ENCODE data around the gene SLC24A3. TPM values are rescaled to one million over a fixed set of nuclear protein-coding genes. Genes with fewer than 3 reads are reported as not detected.

SLC24A3 gene
- total RNA-seq, 1 experiment from 2014 or later, result 0.34 TPM

DNA sequence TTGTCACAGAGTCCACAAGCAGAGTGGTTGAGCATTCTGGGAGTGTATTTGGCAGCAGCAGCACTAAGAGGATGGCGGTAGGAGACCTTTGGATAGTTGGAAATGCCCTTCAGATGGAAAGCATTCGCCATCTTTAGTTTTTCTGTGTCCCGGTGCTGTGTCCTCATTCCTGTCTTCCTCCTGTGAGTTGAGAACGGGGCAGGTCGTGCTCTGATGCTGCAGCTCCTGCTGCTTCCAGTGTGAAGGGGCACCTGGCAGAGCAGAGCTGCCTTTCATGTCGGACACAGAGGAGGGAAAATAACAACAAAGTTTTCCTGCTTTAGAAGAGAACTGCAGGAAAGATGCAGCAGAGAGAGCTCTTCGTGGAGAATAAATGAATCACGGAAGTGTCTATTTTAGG lies 194.8 kb downstream of the SLC24A3 start:
- Histone ChIP-seq H3K27me3 (no peaks in the 10 kb centered on the region), H3K4me1 (no peaks in the 10 kb centered on the region), H3K9me3 (replicated peaks) (no peaks in the 10 kb centered on the region), H3K4me3 (no peak overlapping the region), H3K27ac (no peak overlapping the region), H3K36me3 (no peaks in the 10 kb centered on the region)
- DNase-seq, result no peak

DNA sequence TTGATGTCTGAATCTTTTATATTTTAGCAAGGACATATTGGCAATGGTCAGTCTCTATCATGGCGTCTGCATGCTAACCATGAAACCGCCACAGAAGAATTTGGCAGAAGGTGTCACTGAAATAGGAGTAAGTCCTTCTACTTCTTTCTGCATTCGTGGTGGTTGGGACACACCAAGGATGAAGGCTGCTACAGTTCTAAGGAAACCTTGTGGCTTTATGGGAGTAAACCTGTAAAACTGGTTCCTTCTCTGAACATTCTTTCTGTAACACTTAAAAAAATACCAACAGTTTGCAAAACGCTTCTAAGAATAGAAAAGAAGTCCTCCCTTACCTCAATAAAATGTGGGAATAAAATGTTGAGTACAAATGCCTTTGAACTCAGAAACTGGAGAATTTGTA lies 195.3 kb downstream of the SLC24A3 start:
- no peak overlapping the region for H3K27ac ChIP-seq
- no peak overlapping the region for H3K4me3 ChIP-seq
- H3K36me3 ChIP-seq, result no peaks in the 10 kb centered on the region
- no peaks in the 10 kb centered on the region for H3K4me1 ChIP-seq
- H3K9me3 ChIP-seq (replicated peaks), result no peaks in the 10 kb centered on the region
- H3K27me3 ChIP-seq, result no peaks in the 10 kb centered on the region
- no peak for DNase-seq

DNA sequence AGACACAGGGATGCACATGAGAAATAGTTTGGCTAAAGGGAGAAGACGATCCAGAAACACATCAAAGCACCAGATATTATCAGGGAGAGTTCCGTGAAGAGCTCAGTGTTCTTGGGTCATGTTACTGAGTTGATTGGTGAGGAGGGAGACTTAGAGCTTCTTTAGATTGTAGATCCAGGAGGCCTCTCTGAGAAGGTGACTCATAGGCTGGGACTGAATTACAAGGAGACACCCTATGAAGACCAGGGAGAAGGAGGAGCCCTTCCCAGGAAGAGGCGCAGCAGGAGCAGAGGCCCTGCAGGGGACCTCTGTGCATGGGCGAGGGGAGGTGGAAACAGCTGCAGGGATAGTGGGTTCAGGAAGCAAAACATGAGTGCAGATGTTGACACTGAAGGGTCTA lies 196.5 kb downstream of the SLC24A3 start:
- H3K4me1 ChIP-seq, result no peaks in the 10 kb centered on the region
- no peak overlapping the region for H3K4me3 ChIP-seq
- no peak for DNase-seq
- H3K27ac ChIP-seq, result no peak overlapping the region
- no peaks in the 10 kb centered on the region for H3K27me3 ChIP-seq
- H3K9me3 ChIP-seq (replicated peaks), result no peaks in the 10 kb centered on the region
- no peaks in the 10 kb centered on the region for H3K36me3 ChIP-seq

DNA sequence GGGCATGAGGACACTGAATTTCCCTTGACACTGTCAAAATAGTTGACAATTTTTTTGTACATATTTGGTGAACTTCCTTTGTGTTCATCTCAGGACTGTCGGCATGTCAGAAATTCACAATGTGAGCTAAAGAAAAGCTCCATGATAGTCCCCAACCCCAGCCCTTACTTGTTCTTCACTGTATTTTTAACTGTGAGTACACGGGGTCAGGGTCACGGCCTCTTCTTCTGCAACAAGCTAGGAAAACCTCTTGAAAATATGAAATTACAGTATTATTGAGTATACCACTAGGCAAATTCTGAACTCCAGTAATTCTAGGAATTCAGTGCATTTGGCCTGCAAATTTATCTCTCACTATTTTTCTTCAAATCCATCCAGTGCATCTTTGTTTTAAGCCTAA lies 199.4 kb downstream of the SLC24A3 start:
- H3K36me3 ChIP-seq, result no peaks in the 10 kb centered on the region
- H3K9me3 ChIP-seq (replicated peaks), result no peaks in the 10 kb centered on the region
- no peak for DNase-seq
- H3K4me1 ChIP-seq, result no peaks in the 10 kb centered on the region
- H3K27me3 ChIP-seq, result no peaks in the 10 kb centered on the region
- H3K27ac ChIP-seq, result no peak overlapping the region
- H3K4me3 ChIP-seq, result no peak overlapping the region

DNA sequence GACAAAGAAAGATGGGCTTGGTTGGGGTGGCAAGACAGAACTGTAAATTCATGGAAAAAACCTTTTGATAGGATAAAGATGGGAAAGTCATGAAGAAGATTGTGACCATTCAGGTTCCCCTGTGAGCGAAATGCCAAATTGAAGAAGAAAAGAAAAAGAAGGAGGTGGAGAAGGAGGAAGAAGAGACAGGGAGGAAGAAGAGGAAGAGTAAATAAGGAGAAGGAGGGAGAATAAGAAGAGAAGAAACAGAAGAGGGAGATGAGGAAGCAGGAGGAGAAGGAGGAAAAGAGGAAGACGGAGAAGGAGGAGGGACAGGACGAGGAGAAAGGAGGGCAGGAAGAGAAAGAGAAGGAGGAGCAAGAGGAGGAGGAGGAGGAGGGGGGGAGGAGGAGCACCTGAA lies 199.8 kb downstream of the SLC24A3 start:
- Histone ChIP-seq H3K9me3 (replicated peaks) (no peaks in the 10 kb centered on the region), H3K27ac (no peak overlapping the region), H3K4me3 (no peak overlapping the region), H3K36me3 (no peaks in the 10 kb centered on the region), H3K4me1 (no peaks in the 10 kb centered on the region), H3K27me3 (no peaks in the 10 kb centered on the region)
- no peak for DNase-seq

DNA sequence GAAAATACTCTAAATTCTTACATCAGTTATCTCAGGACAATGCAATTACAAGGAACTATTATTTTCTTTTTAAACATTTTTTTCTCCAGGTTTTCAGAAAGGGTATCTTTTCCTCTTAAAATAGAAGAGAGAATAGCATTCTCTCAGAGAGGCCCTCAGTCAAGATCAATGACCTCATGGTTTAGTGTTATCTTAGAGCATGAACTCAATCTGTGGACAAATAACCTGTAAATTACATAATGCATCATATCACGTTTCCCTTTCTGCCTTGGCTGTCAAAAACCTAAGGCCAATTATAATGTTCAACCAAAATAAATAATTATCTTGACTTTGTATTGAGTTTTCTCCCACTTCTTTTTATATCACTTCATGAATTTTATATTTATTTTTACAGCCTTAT lies 202.2 kb downstream of the SLC24A3 start:
- no peak for DNase-seq
- no peaks in the 10 kb centered on the region for H3K27me3 ChIP-seq
- H3K4me1 ChIP-seq, result no peaks in the 10 kb centered on the region
- no peaks in the 10 kb centered on the region for H3K36me3 ChIP-seq
- no peak overlapping the region for H3K27ac ChIP-seq
- no peak overlapping the region for H3K4me3 ChIP-seq
- no peaks in the 10 kb centered on the region for H3K9me3 ChIP-seq (replicated peaks)

DNA sequence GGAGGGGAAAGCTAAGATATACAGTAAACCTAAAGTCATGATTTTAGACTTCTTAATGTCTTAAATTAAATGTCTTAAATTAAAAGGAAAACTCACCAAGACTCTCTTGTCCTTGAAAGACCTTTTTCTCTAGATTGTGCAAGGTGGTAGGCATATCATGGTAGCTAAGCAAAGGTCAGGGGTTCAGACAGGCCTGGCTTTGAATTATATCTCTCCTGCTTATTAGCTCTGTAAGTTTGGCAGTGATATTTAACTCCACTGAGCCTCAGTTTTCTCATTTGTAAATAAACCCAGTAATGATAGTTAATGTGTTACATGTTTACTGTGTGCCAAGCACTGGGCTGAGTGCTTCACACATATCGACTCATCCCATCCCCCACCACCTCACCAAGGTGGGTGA lies 203.3 kb downstream of the SLC24A3 start:
- no peak for DNase-seq
- Histone ChIP-seq H3K4me1 (no peaks in the 10 kb centered on the region), H3K9me3 (replicated peaks) (no peaks in the 10 kb centered on the region), H3K36me3 (no peaks in the 10 kb centered on the region), H3K4me3 (no peak overlapping the region), H3K27ac (no peak overlapping the region), H3K27me3 (no peaks in the 10 kb centered on the region)

DNA sequence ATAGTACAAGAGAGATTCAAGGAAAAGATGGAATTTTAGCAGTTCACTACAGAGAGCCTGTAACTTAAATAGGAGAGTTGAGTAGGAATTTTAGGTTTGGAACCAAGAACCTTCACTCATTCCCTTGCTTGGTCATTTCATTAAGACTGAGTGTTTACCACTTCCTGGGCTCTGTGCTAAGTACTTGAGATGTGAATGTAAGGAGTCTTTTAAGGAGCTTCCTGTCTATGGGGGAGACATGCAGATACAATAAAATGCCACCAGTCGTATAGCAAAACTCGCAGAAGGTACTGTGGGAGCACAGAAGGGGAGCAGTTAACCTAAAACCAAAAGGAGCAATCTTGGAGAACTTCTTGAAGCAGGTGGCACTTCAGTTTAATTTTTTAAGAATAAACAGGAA lies 204.2 kb downstream of the SLC24A3 start:
- no peaks in the 10 kb centered on the region for H3K9me3 ChIP-seq (replicated peaks)
- no peak for DNase-seq
- no peaks in the 10 kb centered on the region for H3K36me3 ChIP-seq
- no peak overlapping the region for H3K4me3 ChIP-seq
- no peaks in the 10 kb centered on the region for H3K4me1 ChIP-seq
- H3K27me3 ChIP-seq, result no peaks in the 10 kb centered on the region
- H3K27ac ChIP-seq, result no peak overlapping the region

DNA sequence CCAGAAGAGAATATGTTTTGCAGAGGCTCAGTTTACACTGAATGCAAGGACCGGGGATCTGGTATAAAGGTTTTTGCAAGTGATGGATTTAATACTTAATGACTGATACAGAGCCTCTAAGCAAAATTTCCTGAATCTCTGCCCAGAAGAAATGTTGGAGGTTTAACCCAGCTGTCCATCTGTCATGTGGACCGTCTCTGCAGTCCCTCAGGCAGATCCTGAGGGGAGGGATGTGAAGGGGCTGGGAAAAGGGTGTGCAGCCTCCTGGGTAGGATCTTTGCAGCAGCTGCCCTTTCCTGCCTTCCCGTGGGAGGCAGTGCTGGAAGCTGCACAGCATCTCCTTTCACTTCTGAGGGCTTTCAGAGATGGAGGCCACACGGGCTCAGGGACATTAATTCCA lies 207.0 kb downstream of the SLC24A3 start:
- DNase-seq, result peak; percentile 37 to 55
- H3K36me3 ChIP-seq, result no peaks in the 10 kb centered on the region
- H3K27ac ChIP-seq, result no peak overlapping the region
- no peaks in the 10 kb centered on the region for H3K27me3 ChIP-seq
- no peak overlapping the region for H3K4me3 ChIP-seq
- no peaks in the 10 kb centered on the region for H3K9me3 ChIP-seq (replicated peaks)
- H3K4me1 ChIP-seq, result no peaks in the 10 kb centered on the region

DNA sequence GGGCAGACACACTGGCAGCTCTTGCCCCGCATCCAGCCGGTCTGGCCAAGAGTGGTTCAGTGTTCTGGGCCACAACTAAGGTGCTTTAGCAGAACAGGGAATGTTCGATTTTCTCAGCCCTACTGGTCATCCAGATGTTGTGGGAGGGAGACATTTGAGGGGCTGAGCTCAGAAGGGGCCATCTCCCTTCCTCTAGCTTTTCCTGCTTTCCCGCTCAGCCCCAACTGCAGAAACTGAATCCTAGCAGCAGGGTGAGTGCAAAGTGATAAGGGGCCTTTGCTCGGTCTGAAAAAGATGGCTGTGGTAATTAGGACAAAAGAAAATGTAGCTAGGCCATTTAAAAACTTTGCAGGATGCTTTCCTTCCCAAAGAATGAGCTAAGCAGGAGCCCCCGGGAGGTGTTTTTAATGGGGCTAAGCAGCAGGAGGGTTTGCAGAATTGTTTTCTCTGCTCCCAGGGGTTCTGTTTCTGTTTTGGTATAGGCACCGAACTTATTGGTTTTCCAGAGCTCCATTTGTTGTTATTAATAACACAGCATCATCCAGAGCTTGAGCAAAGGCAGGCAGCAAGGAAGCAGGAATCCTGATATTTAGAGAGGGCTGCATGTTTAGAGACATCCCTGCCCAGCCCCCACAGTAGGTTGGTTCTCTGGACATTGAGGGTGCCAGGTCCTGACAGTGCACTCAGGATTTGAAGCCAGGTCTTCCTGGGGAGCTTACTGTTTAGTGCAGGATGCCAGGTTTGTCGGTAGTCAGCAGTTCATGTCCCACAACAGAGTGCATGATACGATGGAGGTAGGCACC lies 210.9 kb downstream of the SLC24A3 start:
- no peak for DNase-seq
- H3K27ac ChIP-seq, result no peak overlapping the region
- H3K4me1 ChIP-seq, result no peaks in the 10 kb centered on the region
- H3K9me3 ChIP-seq (replicated peaks), result no peaks in the 10 kb centered on the region
- H3K36me3 ChIP-seq, result no peaks in the 10 kb centered on the region
- no peak overlapping the region for H3K4me3 ChIP-seq
- H3K27me3 ChIP-seq, result peaks cover 7% of the 10 kb centered on the region; the same call in 1 of the 2 replicates

DNA sequence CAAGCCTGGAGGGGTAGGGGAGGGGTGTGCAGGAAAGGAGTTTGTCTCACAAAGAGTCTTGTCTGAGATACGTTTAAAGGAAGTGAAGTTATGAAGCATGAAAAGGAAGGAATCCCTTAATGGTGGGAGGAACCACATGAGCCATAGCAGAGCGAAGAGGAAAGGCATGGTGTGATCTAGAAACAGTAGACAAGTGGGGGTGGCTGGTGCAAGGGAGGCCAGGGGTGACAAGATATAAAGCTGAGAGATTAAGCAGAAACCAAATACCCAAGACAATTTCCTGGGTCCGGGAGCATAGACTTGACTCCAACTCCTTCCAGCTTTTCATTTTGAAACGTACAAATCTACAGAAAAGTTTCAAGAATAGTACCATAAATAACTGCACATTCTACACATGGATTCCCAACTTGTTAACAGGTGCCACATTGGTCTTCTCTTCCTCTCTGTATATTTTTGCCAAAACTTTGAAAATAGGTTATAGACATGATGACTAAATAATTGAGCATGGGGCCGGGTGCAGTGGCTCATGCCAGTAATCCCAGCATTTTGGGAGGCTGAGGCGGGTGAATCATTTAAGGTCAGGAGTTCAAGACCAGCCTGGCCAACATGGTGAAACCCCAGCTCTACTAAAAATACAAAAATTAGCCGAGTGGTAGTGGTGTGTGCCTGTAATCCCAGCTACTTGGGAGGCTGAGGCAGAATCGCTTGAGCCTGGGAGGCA lies 211.6 kb downstream of the SLC24A3 start:
- H3K4me1 ChIP-seq, result no peaks in the 10 kb centered on the region
- H3K27me3 ChIP-seq, result peaks cover 7% of the 10 kb centered on the region; the same call in 1 of the 2 replicates
- no peaks in the 10 kb centered on the region for H3K36me3 ChIP-seq
- DNase-seq, result no peak
- no peak overlapping the region for H3K4me3 ChIP-seq
- H3K9me3 ChIP-seq (replicated peaks), result no peaks in the 10 kb centered on the region
- H3K27ac ChIP-seq, result no peak overlapping the region

DNA sequence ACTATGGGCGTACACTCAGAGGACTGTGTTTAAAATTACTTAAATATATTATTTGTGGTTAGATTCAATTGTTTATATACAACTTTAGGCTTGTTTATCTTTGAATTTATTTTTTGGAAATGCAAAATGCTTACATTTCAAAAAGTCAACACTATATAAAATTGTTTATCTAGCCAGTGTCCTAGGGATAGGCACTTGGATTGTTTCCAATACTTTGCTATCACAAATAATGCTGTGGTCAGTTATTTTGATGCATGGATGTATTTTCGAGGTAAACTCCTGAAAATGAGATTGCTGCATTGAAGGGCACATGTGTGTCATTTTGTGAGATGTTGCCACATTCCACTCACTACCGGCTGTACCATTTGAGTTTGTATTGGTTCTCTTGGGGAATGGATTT lies 213.9 kb downstream of the SLC24A3 start:
- no peak for DNase-seq
- Histone ChIP-seq H3K27ac (no peak overlapping the region), H3K9me3 (replicated peaks) (no peaks in the 10 kb centered on the region), H3K27me3 (peaks cover 7% of the 10 kb centered on the region; the same call in 1 of the 2 replicates), H3K4me1 (no peaks in the 10 kb centered on the region), H3K36me3 (no peaks in the 10 kb centered on the region), H3K4me3 (no peak overlapping the region)

DNA sequence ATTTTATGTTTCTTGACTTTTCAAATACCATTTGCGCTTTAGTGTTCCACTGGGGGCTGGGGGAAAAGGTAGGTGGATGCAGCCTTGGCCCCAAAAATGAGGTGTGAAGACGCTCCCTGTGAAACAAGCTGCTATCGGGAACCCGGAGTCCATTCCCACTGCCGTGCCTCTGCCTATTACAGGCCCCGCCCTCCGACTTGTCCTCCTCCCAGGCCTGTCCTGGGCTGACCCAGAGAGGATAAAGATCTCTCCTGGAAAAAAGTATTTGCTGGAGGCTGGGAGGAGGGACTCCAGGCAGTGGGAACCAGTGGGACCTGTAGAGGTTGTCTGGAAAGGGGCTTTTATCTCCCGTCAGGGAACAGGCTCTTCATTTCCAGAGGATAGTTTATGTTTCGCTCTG lies 215.0 kb downstream of the SLC24A3 start:
- peaks cover 7% of the 10 kb centered on the region; the same call in 1 of the 2 replicates for H3K27me3 ChIP-seq
- no peak overlapping the region for H3K27ac ChIP-seq
- no peaks in the 10 kb centered on the region for H3K4me1 ChIP-seq
- no peaks in the 10 kb centered on the region for H3K36me3 ChIP-seq
- no peaks in the 10 kb centered on the region for H3K9me3 ChIP-seq (replicated peaks)
- H3K4me3 ChIP-seq, result no peak overlapping the region
- DNase-seq, result no peak

DNA sequence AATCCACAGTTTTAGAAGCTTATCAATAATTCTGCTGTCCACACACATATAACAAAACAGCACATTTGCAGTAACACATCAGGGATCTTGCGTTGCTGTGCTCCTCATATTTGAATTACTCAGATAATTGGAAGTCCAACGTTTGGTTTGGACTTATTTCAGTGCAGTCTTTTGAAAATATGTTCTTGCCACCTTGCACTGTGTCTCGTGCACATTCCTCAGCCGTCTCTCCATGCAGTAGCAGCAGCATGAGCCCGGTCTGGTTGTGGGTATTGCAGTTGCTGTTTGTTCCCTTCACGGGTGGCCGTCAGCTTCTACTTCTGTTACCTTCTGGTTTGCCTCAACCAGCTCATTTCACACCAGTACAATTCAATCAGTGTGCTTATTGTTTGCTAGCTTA lies 215.5 kb downstream of the SLC24A3 start:
- Histone ChIP-seq H3K4me1 (no peaks in the 10 kb centered on the region), H3K9me3 (replicated peaks) (no peaks in the 10 kb centered on the region), H3K4me3 (no peak overlapping the region), H3K27ac (no peak overlapping the region), H3K36me3 (no peaks in the 10 kb centered on the region), H3K27me3 (peaks cover 7% of the 10 kb centered on the region; the same call in 1 of the 2 replicates)
- no peak for DNase-seq

DNA sequence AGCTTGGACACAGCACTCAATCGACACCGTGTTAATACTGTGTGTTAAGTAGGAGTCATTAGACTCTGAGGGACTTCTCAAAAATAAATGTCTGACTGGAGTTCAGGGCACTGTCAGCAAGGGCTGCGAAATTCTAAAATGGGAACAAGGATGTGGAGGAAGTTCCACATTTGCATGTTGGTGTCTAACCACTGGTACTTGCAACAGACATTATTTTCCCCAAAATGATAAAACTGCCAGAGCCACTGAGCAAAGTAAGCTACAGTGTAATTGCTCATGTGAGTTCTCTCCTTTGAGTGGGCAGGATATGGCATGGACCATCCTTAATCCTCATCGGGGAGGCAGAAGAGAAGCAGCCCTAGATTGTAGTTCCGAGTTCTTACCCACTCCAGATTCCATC lies 215.9 kb downstream of the SLC24A3 start:
- Histone ChIP-seq H3K27me3 (peaks cover 7% of the 10 kb centered on the region; the same call in 1 of the 2 replicates), H3K27ac (no peak overlapping the region), H3K4me3 (no peak overlapping the region), H3K9me3 (replicated peaks) (no peaks in the 10 kb centered on the region), H3K36me3 (no peaks in the 10 kb centered on the region), H3K4me1 (no peaks in the 10 kb centered on the region)
- DNase-seq, result no peak

All from SJCRH30 (cell line).